Mesenteric fat pad (tissue), 1 donor: Measurements from ENCODE around the gene PTAFR. TPM values are rescaled to one million over a fixed set of nuclear protein-coding genes. Genes with fewer than 3 reads are reported as not detected.
A peak's percentile ranks its signal among the peaks of the same experiment; 100 is the strongest.

Experiments
- DNase-seq: peaks from one replicate; pipeline ENCODE4 v3.0.0-alpha.2; 2020; ENCODE audit warnings: low spot score
- long read RNA-seq: library from polyadenylated mRNA; unstranded; transcript quantifications from one replicate; pipeline ENCODE4 v2.0.0, GENCODE V29; 2020
- total RNA-seq: library from RNA; stranded (reverse); fragmentation: NEBNext Ultra II Directional; extraction: Animal tissue kit (Norgen Biotek cat#: 25700); gene quantifications from one replicate; pipeline ENCODE4 v1.2.1, GENCODE V29; 2021
- donor health status: DM: yes; HTN: yes; CAD: no.

Gene PTAFR
- total RNA-seq, result 22.8 TPM
- long read RNA-seq, full-length matches to known transcripts, result 87 of 124 reads
- long read RNA-seq, partial matches to known transcripts, result 12 of 124 reads
- long read RNA-seq, other reads (novel, unspliced or antisense), result 25 of 124 reads

DNA sequence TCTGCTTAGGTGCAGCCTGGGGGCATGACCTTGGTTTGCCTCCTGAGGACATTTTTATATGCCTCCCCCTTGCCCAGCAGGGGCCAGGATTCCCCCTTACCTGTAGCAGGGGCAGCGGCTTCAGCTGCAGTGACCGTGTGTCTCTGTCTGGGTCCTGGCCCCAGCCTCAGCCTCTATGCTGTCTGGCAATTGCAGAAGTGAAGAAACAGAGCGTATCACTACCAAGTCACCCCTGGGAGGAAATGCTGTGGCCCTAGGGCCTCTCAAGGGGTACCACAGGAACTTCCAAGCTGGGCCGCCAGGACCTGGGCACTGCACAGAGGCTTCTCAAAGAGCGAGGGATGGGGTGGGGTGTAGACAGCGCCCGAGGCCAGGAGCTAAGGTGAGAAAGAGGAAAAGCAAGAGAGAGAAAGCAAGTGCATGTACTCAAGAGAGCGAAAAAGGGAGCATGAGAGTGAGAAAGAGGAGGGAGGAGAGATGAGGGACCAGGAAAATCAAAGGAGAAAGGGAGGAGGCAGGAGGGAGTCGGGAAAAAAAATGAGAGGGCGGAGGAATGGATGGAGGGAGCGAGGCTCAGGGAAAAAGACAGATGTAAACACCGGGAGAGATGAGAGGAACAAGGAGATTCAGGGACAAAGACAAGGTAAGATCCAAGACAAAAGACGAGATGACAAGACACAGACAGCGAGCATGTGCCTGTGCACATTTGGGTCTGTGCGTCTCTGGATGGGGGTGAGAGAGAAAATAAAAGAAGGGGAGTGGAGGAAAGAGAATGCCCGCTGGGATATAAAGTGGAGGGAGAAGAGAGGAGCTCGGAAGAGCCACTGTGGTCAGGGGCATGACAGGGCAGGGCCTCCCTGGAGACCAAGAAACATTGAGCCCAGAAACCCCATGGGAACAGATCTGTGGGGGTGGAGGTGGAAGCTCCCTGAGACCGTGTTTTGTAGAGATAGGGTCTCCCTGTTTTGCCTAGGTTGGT lies at the start of gene PTAFR:
TSS of gene PTAFR (minus strand) at position 199 of the 979 bp plus-strand sequence. CDS start 25,669 bp downstream, outside the sequence.
- DNase-seq, result no peak

DNA sequence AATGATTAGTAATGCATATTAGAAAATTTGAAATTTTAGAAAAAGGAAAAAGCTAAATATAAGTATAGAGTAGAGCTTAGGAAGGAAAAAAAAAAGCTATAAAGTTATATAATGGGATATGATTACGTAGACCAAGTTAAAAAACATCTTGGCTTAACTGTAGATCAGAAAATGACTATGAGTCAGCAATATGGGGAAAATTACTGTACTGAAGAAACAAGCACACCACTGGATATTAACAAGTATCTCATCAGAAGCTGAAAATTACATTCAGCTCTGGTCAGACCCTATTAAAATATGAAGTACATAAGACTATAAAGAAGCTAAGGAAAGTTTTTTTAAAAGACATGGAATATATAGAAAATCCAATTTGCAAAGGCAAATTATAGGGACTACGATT lies 36.8 kb upstream of the PTAFR start:
- no peak for DNase-seq

- no peak for DNase-seq
These were observed 33.2 kb upstream of the PTAFR start for GRCh38 chr1:28209700-28210099.

DNA sequence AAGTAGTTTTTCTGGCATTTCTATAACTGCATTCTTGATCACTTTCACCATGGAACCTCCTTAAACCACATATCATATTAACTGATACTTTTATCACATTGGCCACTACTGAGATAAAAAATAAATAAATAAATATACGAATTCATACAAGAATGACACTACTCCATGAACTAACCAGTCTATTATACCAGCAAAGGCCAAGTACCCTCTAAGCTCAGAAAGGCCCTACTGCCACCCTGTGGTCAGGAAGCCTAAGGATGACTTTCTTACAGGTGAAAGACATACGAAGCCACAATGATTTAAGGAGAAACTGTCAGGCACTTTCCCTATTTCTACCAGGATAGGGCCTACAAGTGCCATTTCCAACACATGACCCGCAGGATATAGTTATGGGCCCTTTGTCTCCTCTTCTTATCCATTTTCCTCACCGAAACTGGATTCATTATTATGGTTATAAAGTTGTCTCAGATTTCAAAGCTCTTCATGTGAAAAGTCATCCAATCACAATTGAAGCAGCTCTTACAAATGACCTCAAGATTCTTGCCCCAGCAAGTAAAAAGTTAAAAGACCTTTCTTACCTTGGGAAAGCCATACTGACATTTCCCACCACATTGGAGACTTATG lies 32.4 kb upstream of the PTAFR start:
- DNase-seq, result peak; percentile 49

DNA sequence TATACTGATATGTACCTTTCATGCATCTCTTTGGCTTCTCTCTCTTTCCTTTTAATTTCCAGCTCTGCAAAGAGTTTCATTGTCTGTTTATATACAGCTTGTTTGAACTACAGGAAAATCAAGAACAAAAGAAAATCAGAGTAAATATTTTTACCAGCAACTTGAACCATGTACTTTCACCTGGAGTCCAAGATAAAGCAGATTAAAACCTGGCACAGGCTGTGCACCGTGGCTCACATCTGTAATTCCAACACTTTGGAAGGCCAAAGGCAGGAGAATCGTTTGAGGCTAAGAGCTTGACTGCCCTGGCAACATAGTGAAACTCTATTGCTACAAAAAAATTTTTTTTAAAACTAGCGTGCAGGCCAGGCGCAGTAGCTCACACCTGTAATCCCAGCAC lies 28.8 kb upstream of the PTAFR start:
- DNase-seq, result no peak

DNA sequence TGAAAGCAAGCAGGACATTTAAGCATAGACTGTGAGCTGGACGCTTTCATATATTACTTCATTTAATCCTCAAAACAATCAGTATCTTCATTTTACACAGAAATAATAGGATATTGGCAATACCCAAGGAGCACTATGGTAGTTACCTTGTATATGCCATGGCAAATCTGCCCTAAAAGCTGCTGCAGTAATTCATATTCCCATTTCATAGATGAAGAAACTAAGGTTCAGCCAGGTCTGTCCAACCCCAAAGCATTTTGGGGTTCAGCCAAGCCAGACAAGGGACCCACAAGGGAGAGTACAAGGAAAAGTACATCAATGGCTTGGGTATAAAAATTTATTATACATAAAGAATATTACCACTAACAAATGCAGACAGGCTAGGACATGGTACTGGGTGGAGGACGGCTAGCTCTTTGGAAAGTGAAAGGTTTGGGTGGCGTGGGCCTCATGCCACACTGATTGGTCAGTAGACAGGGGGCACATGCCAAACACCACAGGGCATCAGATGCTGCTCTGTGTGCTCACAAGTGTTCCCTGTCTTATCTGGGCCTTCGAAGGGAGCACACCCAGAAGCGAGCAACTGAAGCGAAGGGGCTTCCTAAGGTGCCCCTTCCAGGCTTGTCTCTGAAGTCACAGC lies 23.9 kb upstream of the PTAFR start:
- DNase-seq, result peak; percentile 68

DNA sequence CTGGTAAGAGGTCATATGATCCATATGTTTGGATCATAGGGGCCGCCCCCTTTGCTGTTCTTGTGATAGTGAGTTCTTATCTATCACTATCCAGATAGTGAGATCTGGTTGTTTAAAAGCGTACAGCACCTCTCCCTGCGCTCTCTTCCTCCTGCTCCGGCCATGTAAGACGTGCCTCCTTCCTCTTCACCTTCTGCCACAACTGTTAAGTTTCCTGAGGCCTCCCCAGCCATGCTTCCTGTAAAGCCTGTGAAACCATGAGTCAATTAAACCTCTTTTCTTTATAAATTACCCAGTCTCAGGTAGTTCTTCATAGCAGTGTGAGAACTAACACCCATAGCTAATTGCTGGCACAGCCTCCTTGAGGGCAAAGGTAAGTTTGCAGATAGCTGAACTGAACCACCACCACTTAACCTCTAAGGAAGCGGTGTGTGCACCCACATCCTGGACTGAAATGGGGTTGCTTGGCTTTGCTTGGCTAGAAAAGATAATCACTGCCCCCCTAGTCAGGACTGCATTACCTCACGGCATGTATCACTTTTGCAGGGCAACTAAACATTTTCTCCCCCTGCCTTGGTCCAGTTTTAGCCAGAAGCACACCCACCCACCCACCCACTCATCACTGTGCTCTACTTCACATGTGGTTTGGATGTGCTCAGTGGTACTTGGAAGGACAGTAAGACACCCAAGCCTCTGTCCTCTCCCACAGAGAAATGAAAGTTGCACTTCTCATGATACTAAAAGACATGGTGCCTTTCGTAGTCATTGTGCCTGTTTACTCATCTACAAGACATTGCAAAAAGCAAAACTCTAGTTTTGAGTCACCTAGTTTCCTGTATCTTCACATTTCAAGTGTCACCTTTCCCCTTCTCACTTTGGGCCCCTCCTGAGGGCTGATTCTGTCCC lies 23.1 kb upstream of the PTAFR start:
- peak; percentile 5 for DNase-seq

DNA sequence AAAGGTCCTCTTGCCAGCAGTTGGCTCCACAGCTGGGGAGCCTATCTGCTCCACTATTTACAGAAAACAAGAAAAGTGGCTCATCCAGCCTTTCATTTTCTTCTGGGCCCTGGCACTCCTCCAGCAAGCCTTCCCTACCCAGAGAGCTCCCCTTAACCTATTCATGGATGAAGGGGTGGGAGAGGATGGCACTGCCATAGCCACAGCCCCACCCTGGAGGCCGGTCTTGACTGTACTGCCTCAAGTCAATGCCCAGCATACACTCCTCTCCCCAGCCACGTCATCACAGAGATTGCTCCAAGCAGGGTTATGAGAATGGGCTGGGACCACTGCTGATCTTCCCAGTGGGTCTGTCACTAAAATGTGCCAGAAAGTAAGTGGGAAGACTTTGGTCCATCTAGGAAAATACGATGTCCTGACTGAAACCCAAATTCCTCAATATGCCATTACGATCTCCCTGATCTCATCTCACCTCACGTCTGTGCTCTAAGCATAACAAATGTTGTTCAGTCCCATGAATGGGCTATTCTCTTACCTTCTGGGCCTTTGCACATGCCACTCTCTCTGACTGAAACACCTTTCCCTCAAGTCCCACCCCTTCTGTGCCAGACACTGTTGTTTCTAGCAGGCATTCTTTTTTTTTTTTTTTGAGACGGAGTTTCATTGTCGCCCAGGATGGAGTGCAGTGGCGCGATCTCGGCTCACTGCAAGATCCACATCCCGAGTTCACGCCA lies 21.4 kb upstream of the PTAFR start:
- peak; percentile 57 for DNase-seq

DNA sequence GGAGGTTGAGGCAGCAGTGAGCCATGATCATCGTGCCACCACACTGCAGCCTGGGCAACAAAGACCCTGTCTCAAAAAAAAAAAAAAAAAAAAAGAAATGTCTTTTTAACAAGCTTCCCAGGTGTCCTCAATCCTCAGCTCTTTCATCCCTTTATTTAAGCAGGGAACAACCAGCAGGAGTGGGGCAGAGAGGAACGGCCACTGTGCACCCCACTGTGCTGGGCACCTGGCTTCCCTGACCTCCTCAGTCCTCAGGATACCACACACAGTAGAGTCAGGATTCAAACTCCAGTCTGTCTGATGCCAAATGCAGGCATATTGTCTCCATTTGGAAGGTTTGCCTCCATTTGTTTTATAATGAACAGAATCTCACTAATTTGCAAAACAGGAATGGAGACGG lies 19.8 kb upstream of the PTAFR start:
- no peak for DNase-seq

- DNase-seq, result peak; percentile 57
These were observed 19.3 kb upstream of the PTAFR start for GRCh38 chr1:28195780-28196179.

DNA sequence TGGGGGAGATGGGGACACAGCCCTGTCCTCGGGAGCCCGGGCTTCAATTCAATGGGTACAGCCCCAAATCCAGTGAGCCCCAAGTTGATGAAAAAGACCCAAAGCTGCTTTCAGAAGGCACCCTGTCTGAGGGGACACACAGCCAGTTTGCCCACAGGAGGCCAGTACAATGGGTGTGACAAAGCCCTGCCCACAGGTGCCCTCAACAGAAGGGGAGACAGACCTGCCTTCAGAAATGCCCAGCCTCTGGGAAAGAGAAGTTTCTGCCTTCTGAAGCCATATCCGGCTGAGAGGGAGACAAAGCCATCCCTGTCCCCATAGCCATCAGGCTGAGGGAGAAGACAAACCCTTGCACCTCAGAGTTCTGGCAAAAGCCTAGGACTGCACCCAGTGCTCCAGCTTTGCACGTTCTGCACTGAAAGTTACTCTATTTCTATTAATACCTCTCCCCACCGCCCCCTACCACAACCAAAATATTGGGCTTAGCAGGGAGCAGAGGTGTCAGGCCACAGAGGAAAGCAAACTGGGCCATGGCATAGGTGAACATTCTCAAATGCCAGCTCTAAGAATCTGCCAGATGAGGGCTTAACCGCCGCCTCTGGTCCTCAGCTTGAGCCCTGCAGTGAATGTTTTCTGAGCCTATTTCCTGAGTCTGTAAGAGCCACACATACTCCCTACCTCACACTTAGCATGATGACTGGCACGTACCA lies 18.0 kb upstream of the PTAFR start:
- DNase-seq, result peak; percentile 24

- DNase-seq, result peak; percentile 89
These were observed 17.2 kb upstream of the PTAFR start for GRCh38 chr1:28193701-28194161.

DNA sequence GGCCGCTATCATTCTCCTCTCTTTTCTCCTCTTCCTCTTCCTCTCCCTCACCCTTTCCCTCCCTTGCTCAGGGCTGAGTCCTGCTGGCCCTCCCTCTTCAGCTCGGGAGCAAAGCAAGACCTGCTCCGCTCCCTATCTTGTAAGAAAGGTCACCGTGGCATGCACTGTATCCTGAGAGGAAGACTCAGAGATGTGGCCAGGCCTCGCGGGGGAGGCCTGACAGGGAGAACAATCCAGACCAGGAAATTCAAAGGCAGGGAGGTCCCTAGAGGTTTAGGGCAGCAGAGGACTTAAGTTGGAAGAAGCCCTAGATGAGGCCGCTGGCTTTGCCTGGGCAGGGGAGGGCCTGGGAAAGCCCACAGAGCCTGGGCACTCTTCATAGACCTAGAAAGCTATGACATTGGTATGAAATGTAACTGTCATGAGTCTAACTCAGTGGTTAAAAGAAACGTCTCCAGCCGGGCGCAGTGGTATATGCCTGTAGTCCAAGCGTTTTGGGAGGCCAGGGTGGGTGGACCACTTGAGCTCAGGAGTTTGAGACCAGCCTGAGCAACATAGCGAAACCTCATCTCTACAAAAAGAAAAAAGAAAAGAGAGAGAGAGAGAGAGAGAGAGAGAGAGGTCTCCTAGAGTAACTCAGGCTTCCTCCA lies 14.6 kb upstream of the PTAFR start:
- DNase-seq, result peak; percentile 51

GRCh38 chr1:28190337-28190979 lies 14.0 kb upstream of the PTAFR start:
- DNase-seq, result peak; percentile 43

- DNase-seq, result no peak
These were observed 8.6 kb upstream of the PTAFR start for GRCh38 chr1:28185071-28185470.

DNA sequence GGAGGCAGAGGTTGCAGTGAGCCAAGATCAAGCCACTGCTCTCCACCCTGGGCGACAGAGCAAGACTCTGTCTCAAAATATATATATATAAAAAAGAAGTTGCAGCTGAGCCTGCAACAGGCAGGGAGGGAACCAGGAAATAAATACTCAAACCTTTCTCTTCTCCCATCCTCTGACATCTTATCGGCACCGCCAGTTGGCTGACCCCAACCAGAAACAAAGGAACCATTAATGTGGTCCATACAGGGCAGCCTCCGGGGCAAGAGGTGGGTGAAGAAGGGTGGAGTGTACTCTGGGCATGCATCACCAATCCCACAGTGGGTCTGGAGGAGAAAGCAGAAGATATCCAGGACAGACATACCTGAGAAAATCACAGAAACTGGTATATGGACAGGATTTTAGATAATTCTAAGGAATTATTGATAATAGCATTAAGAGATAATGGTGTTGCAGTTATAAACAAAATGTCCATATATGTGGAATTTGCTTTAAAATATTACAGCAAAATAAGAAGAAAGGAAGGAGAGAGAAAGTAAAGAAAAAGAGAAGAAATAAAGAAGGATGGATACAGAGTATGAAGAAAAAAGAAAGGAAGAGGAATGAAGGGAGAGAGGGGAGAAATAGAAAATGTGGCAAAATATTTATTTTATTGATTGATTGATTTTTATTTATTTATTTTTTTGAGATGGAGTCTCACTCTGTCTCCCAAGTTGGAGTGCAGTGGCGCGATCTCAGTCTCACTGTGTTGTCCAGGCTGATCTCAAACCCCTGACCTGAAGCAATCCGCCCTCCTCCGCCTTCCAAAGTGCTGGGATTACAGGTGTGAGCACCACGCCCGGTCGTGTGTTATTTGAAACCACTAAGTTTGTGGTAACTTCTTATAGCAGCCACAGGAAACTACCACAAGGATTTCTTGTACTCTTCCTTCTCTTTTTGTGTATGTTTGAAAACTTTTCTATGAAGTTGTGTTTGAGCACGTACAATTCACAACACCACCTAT lies 4.1 kb upstream of the PTAFR start:
- no peak for DNase-seq
